Fibroblast of pulmonary artery (primary cell): ENCODE data around the gene NAV1.

Experiments
- DNase-seq: peaks from one replicate; pipeline ENCODE4 v3.0.0-alpha.2; 2010; ENCODE audit warnings: low read depth
- H3K4me3 ChIP-seq: replicated peaks from 2 replicates; pipeline ENCODE4 v1.5.1; 2011; ENCODE audit warnings: low read depth, mild to moderate bottlenecking, control low read depth, low read length, moderate library complexity
- CTCF ChIP-seq: IDR thresholded peaks from 2 replicates; pipeline ENCODE4 v1.5.1; 2011; ENCODE audit warnings: mild to moderate bottlenecking, control low read depth, low read length, inconsistent platforms; ENCODE audit errors: missing control alignments

NAV1 gene

GRCh38 chr1:201565024-201565730, 26.2 kb downstream of the NAV1 start:
- TF ChIP-seq CTCF: no peak
- no peak overlapping the region for H3K4me3 ChIP-seq
- no peak for DNase-seq

GRCh38 chr1:201565771-201566528, 27.0 kb downstream of the NAV1 start:
- no peak for DNase-seq
- no peak overlapping the region for H3K4me3 ChIP-seq
- no peak for TF ChIP-seq CTCF

GRCh38 chr1:201566529-201566823, 27.5 kb downstream of the NAV1 start:
- no peak overlapping the region for H3K4me3 ChIP-seq
- TF ChIP-seq CTCF: no peak
- no peak for DNase-seq

- no peak for DNase-seq
- no peak for TF ChIP-seq CTCF
- no peak overlapping the region for H3K4me3 ChIP-seq
Measured at GRCh38 chr1:201566933-201567801, 28.2 kb downstream of the NAV1 start.

- no peak for TF ChIP-seq CTCF
Measured at GRCh38 chr1:201568265-201568664, 29.3 kb downstream of the NAV1 start.

GRCh38 chr1:201568859-201569294, 29.9 kb downstream of the NAV1 start:
- no peak for DNase-seq
- no peak overlapping the region for H3K4me3 ChIP-seq
- TF ChIP-seq CTCF: no peak

More at GRCh38 chr1:201568265-201568664, 29.3 kb downstream of the NAV1 start:
- no peak overlapping the region for H3K4me3 ChIP-seq
- no peak for DNase-seq
